Mucosa of rectum (tissue), 2 donors: ENCODE measurements around the gene EFEMP1.

Experiments used
- H3K27ac ChIP-seq, 2 donors: one replicate each; pipeline ENCODE4 v1.7.0; 2013; ENCODE audit warnings: inconsistent platforms in 2 of 2, low read depth in 2 of 2, low read length in 2 of 2
- H3K27me3 ChIP-seq, 2 donors: one replicate each; pipeline ENCODE4 v1.7.0; 2013; ENCODE audit warnings: low read length in 2 of 2; ENCODE audit not compliant: control insufficient read depth in 2 of 2, insufficient read depth in 2 of 2
- H3K36me3 ChIP-seq, 2 donors: one replicate each; pipeline ENCODE4 v1.7.0; 2013; ENCODE audit warnings: low read length in 2 of 2; ENCODE audit not compliant: control insufficient read depth in 2 of 2, insufficient read depth in 2 of 2
- H3K4me1 ChIP-seq, 2 donors: one replicate each; pipeline ENCODE4 v1.7.0; 2013; ENCODE audit warnings: low read length in 2 of 2, mild to moderate bottlenecking in 1 of 2; ENCODE audit not compliant: control insufficient read depth in 2 of 2, insufficient read depth in 2 of 2
- H3K4me3 ChIP-seq, 2 donors: one replicate each; pipeline ENCODE4 v1.7.0; 2013; ENCODE audit warnings: low read length in 2 of 2
- H3K9ac ChIP-seq, 2 donors: one replicate each; pipeline ENCODE4 v1.7.0; 2013; ENCODE audit warnings: low read length in 2 of 2, low read depth in 1 of 2, mild to moderate bottlenecking in 1 of 2
- H3K9me3 ChIP-seq, 2 donors: one replicate each; pipeline ENCODE4 v1.7.0; 2013; ENCODE audit warnings: low read length in 2 of 2; ENCODE audit not compliant: control insufficient read depth in 2 of 2
- donor health status: healthy.
- donor health status: Normal muscosa, but diverticular disease.

EFEMP1 gene

DNA sequence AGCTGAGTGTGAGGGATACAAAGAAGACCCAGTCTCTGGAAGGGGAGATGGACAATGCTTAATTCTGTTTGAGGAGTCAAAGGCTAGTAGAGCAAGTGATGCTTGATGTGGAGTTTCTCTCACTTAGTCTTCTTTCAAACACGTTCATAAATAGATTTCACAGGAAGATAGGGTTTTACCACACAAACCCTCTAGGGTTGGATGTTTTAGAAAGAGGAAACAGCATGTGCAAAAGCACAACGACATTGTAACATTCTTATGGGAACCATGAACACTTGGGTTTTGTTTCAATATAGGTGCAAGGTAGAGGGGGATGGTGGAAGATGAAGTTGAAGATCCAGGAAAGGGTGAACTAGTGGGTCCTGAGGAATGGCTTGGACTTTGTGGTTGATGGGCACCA lies 10.8 kb upstream of the EFEMP1 start:
- Histone ChIP-seq H3K27me3 (no peaks in the 10 kb centered on the region), H3K4me1 (no peaks in the 10 kb centered on the region), H3K9ac (no peak overlapping the region), H3K4me3 (no peak overlapping the region), H3K9me3 (no peaks in the 10 kb centered on the region), H3K27ac (no peak overlapping the region), H3K36me3 (no peaks in the 10 kb centered on the region)

GRCh38 chr2:55932843-55933242 lies 9.3 kb upstream of the EFEMP1 start:
- no peak overlapping the region for H3K27ac ChIP-seq
- no peaks in the 10 kb centered on the region for H3K27me3 ChIP-seq
- no peak overlapping the region for H3K4me3 ChIP-seq
- H3K9me3 ChIP-seq = no peaks in the 10 kb centered on the region
- no peaks in the 10 kb centered on the region for H3K36me3 ChIP-seq
- H3K9ac ChIP-seq = no peak overlapping the region
- no peaks in the 10 kb centered on the region for H3K4me1 ChIP-seq

GRCh38 chr2:55931281-55931680 lies 7.7 kb upstream of the EFEMP1 start:
- no peaks in the 10 kb centered on the region for H3K9me3 ChIP-seq
- no peaks in the 10 kb centered on the region for H3K27me3 ChIP-seq
- no peaks in the 10 kb centered on the region for H3K4me1 ChIP-seq
- no peak overlapping the region for H3K9ac ChIP-seq
- H3K4me3 ChIP-seq = no peak overlapping the region
- H3K27ac ChIP-seq = no peak overlapping the region
- no peaks in the 10 kb centered on the region for H3K36me3 ChIP-seq

DNA sequence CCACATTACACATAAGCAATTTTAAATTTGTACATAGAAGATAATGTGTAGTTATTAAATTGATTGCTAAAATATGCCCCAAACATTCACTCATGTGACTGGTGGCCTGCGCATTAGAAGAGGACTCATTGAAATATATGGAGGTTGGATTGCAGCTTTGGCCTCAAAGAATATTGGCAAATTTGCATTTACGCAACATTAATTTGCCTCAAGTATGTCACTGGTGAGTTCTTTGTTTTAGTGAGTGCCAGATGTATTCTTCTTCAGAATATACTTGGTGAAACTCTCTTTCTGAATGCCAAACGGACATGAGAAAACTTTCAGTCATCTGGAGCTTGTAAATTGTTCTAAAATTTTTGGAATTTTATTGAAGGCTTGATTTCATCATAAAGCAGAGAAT lies 5.9 kb upstream of the EFEMP1 start:
- no peaks in the 10 kb centered on the region for H3K4me1 ChIP-seq
- no peak overlapping the region for H3K9ac ChIP-seq
- no peak overlapping the region for H3K27ac ChIP-seq
- H3K36me3 ChIP-seq = no peaks in the 10 kb centered on the region
- H3K27me3 ChIP-seq = no peaks in the 10 kb centered on the region
- no peaks in the 10 kb centered on the region for H3K9me3 ChIP-seq
- no peak overlapping the region for H3K4me3 ChIP-seq

DNA sequence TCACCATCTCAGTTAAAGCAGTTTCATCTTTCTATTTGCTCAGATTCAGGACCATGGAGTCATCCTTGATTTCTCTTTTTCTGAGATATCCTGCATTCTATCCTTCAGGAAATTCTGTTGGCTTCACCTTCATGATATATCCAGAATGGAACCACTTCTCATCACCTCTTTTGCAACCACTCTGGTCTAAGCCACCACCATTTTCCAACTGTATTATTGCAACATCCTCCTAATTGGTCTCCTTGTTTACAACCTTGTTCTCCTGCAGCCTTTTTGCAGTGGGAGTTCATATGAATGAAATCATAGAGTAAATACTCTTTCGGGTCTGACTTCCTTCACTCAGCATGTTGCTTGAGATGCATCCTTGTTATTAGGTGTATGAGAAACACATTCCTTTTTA lies 3.4 kb upstream of the EFEMP1 start:
- H3K9me3 ChIP-seq = no peaks in the 10 kb centered on the region
- no peak overlapping the region for H3K4me3 ChIP-seq
- H3K4me1 ChIP-seq = no peaks in the 10 kb centered on the region
- no peak overlapping the region for H3K27ac ChIP-seq
- no peak overlapping the region for H3K9ac ChIP-seq
- peaks cover 6 to 13% of the 10 kb centered on the region in 2 donors for H3K27me3 ChIP-seq
- no peaks in the 10 kb centered on the region for H3K36me3 ChIP-seq

DNA sequence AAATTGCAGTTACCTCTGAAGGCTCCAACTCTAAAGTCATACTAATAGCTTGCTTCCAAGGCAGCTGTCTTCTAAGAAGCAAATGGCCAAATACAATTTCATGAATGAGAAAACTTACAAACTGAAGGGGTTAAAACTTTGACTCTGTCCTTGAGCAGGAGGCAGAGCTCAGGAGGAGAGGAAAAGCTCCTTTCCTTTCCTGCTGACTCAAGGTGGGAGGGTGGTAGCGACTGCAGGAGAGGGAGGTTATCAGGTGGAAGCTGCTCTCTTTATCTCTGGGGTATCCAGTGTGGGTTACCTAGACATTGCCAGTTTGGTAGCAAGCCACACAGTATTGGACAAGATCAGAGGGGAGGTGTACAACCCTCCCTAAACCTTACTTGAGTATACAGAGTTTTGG lies 2.7 kb upstream of the EFEMP1 start:
- no peaks in the 10 kb centered on the region for H3K36me3 ChIP-seq
- H3K4me3 ChIP-seq = no peak overlapping the region
- no peaks in the 10 kb centered on the region for H3K4me1 ChIP-seq
- H3K9ac ChIP-seq = no peak overlapping the region
- no peak overlapping the region for H3K27ac ChIP-seq
- H3K27me3 ChIP-seq = peaks cover 6 to 13% of the 10 kb centered on the region in 2 donors
- no peaks in the 10 kb centered on the region for H3K9me3 ChIP-seq

DNA sequence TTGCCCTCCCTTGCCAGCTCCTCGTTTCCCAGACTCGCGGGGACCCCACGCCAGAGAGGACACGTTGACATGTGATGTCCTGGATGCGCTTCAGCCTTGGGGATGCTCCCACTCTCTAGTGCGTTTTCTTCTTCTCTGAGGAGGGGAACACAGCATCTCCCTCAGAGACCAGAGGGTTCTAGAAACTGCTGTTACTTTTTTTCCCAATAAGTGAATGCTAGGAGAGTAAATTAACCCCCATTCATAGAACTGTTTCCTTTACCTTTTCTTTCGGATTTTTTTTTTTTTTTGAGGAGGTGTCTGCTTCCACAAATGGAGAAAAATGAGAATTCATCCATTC lies 370 bp upstream of the EFEMP1 start:
- H3K4me3 ChIP-seq = peak overlapping the region; percentile 55 to 69
- no peak overlapping the region for H3K27ac ChIP-seq
- no peaks in the 10 kb centered on the region for H3K4me1 ChIP-seq
- H3K36me3 ChIP-seq = no peaks in the 10 kb centered on the region
- no peaks in the 10 kb centered on the region for H3K9me3 ChIP-seq
- peaks cover 6 to 13% of the 10 kb centered on the region in 2 donors for H3K27me3 ChIP-seq
- H3K9ac ChIP-seq = peak overlapping the region; percentile 4 to 51

DNA sequence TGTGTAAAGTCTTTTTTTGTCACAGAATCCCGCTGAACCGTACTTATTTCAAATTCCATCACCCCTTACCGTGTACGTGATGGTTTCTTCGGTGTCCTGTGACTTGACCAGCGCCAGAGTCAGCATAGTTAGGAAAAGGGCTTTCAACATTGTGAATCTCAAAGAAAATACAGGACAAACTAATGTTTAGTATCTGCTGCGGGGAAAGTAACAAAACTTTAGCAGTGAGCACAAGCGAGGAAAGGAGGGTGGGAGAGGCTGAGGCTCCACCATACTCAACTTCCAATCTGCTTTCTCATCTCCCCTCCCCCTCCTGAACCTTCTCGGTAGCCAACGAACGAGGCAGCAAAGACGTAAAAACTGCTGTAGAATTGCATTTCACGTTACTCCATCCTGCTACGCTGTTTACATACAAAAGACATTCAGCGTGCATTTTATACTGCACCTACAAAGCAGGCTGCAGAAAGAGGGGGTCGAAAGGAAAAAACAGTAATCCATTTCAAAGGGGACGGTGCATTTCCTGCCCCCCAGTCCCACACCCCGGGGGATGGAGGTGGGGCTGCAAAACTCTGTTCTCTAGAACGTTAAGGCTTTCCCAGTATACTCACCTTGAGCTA lies 1.2 kb downstream of the EFEMP1 start:
- H3K4me3 ChIP-seq = peak overlapping the region; percentile 55 to 69
- peak overlapping the region in 1 of 2 donors; percentile 11 for H3K27ac ChIP-seq
- H3K4me1 ChIP-seq = no peaks in the 10 kb centered on the region
- peak overlapping the region in 1 of 2 donors; percentile 13 for H3K9ac ChIP-seq
- no peaks in the 10 kb centered on the region for H3K36me3 ChIP-seq
- H3K9me3 ChIP-seq = no peaks in the 10 kb centered on the region
- H3K27me3 ChIP-seq = peaks cover 6 to 13% of the 10 kb centered on the region in 2 donors

DNA sequence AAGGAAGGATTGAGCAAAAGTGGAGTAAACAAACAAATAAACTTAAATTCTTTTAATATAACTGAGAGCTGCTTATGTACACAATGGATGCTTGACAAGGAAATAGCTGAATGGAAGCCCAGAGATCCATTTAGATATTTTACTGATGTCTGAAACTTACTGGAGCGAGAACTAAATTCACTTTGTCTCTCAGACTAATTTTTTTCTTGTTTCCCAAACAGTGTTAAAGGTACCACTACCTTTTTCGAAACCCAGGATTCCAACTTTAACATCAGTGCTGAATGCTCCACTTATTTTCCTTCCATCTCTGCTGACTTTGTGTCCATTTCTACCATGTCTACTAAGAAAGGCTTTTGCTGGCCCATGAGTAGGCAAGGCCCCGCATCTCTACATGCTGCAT lies 4.0 kb downstream of the EFEMP1 start:
- Histone ChIP-seq H3K36me3 (no peaks in the 10 kb centered on the region), H3K4me3 (no peak overlapping the region), H3K9me3 (no peaks in the 10 kb centered on the region), H3K4me1 (no peaks in the 10 kb centered on the region), H3K27me3 (peaks cover 6 to 13% of the 10 kb centered on the region in 2 donors), H3K9ac (no peak overlapping the region), H3K27ac (no peak overlapping the region)

GRCh38 chr2:55918856-55919255 lies 4.7 kb downstream of the EFEMP1 start:
- peaks cover 6 to 12% of the 10 kb centered on the region in 2 donors for H3K27me3 ChIP-seq
- no peaks in the 10 kb centered on the region for H3K9me3 ChIP-seq
- no peaks in the 10 kb centered on the region for H3K4me1 ChIP-seq
- no peak overlapping the region for H3K9ac ChIP-seq
- H3K27ac ChIP-seq = no peak overlapping the region
- H3K36me3 ChIP-seq = no peaks in the 10 kb centered on the region
- H3K4me3 ChIP-seq = no peak overlapping the region
